DND-41 (cell line): ENCODE measurements around the gene FAM131C.

ENCODE experiments used
- EZH2 ChIP-seq: IDR thresholded peaks from 3 replicates; pipeline ENCODE4 v1.6.1; 2012; ENCODE audit warnings: borderline replicate concordance, low read depth, mild to moderate bottlenecking, moderate library complexity, low read length, inconsistent platforms; ENCODE audit not compliant: severe bottlenecking
- TF ChIP-seq, protein P1 (sequence below): IDR thresholded peaks from 2 replicates; pipeline ENCODE4 v1.5.1; 2012; ENCODE audit warnings: borderline replicate concordance, low read length, moderate library complexity, mild to moderate bottlenecking; ENCODE audit not compliant: poor library complexity, severe bottlenecking; ENCODE audit errors: extremely low read depth

DNA sequence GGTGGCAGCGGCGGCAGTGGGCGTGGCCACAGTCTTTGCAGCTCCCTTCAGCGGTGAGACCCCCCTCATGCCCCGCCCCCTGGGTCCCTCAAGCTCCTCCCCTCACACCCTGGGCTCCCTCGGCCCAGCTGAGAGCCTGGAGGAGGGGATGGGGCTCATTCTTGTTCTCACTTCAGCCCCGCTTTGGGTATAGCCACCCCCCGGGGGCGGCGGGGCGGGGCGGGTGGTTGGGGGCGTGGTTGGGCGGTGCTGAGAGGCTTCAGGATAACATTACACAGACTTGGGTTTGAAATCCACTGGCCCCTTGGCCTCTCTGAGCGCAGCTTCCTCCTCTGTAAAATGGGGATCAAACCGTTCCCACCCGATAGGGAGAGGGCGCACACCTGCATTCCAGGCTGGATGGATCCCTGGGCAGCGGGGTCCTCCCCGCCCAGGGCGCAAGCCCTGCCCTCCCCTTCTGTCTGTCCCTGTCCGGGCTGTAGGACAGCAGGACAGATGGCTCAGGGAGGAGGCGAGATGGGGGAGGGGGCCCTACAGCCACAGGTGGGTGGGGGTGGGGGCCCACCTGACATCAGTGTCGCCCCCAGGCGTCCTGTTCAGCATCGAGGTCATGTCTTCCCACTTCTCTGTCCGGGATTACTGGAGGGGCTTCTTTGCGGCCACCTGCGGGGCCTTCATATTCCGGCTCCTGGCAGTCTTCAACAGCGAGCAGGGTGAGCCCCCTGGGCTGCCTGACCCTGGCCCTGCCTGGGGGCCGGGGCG is 46.5 kb downstream of the FAM131C start:
- TF ChIP-seq, protein P1, sequence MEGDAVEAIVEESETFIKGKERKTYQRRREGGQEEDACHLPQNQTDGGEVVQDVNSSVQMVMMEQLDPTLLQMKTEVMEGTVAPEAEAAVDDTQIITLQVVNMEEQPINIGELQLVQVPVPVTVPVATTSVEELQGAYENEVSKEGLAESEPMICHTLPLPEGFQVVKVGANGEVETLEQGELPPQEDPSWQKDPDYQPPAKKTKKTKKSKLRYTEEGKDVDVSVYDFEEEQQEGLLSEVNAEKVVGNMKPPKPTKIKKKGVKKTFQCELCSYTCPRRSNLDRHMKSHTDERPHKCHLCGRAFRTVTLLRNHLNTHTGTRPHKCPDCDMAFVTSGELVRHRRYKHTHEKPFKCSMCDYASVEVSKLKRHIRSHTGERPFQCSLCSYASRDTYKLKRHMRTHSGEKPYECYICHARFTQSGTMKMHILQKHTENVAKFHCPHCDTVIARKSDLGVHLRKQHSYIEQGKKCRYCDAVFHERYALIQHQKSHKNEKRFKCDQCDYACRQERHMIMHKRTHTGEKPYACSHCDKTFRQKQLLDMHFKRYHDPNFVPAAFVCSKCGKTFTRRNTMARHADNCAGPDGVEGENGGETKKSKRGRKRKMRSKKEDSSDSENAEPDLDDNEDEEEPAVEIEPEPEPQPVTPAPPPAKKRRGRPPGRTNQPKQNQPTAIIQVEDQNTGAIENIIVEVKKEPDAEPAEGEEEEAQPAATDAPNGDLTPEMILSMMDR, result no peak
- TF ChIP-seq EZH2, result no peak
